ENCODE data around the gene DRAP1. TPM values are rescaled to one million over a fixed set of nuclear protein-coding genes. Genes with fewer than 3 reads are reported as not detected.

DRAP1 gene, protein sequence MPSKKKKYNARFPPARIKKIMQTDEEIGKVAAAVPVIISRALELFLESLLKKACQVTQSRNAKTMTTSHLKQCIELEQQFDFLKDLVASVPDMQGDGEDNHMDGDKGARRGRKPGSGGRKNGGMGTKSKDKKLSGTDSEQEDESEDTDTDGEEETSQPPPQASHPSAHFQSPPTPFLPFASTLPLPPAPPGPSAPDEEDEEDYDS
- 122 and 141 TPM in 2 replicates for total RNA-seq

DNA sequence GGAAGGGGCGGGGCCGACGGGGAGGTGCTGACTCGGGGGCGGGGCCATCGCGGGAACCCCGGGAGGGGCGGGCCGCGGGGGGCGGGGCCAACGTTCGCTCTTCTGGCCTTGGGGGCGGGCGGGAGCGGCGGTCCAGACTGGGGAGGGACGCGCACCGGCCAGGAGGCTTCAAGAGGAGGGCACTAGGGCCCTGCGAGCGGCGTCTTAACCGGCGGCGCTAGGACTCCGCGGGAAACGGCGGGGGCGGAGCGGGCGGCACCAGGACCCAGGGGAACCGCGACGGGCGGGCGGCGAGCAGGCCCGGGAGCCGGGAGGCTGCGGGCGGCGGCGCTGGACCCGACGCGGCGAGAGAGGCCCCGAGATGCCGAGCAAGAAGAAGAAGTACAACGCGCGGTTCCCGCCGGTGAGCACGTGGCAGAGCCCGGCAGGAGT lies at the start of gene DRAP1:
DRAP1 (plus strand) TSS at position 286 of the 432 bp plus-strand sequence; CDS start at position 362, 76 bp downstream.

DNA sequence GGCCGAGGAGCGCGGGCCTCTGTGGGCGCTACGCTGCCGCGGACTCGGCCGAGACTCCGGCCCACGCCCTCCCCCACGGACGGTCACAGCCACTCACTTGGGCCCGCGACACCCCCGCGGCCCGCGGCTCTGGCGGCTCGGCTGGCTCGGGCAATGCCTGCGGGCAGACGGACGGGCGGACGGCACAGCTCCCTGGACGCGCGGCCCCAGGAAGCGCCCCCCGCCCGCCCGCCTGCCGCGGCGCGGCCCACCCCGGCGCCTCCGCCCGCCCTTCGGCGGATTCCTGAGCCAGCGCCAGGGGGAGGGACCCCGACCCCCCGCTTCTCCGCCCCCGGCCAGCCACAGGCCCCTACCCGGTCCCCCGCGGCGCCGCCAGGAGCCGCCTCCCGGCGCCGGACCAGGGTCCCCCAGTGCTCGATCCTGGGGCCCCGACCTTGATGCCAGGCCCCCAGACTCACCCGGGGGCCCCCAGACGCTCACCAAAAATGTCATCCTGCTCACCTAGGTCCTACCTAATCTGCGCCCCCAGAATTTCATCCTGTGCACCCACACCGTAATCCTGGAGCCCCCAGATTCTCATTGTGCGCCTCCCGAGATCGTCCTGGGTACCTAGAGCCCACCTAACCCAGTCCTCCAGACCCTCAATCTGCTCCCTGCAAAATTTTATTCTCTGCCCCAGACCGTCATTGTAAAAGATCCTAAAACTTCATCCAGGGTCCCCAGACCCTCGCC lies 46.5 kb upstream of the DRAP1 start, which contains the start of gene EFEMP2:
EFEMP2 (minus strand) TSS at position 215 of the 732 bp plus-strand sequence. CDS start 446 bp downstream, outside the sequence.

DNA sequence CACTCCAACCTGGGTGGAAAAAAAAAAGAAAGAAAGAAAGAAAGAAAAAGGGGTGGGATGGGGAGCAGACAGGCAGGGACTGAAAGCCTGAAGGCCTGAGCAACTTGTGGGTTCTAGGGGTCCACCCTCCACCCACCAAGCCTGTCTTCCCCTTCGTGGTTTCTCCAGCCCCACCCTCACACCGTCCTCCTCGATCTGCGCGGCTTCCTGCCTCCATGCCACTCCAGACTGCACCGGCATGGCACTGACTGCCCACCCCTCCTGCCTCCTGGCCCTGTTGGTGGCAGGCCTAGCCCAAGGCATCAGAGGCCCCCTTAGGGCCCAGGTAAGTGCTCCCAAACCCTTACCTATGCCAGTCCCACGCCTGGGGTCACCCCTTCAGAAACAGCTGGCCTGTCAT lies 39.6 kb upstream of the DRAP1 start, which contains the start of gene CTSW:
CTSW (plus strand) TSS at position 221 of the 400 bp plus-strand sequence; CDS start at position 239, 18 bp downstream.

DNA sequence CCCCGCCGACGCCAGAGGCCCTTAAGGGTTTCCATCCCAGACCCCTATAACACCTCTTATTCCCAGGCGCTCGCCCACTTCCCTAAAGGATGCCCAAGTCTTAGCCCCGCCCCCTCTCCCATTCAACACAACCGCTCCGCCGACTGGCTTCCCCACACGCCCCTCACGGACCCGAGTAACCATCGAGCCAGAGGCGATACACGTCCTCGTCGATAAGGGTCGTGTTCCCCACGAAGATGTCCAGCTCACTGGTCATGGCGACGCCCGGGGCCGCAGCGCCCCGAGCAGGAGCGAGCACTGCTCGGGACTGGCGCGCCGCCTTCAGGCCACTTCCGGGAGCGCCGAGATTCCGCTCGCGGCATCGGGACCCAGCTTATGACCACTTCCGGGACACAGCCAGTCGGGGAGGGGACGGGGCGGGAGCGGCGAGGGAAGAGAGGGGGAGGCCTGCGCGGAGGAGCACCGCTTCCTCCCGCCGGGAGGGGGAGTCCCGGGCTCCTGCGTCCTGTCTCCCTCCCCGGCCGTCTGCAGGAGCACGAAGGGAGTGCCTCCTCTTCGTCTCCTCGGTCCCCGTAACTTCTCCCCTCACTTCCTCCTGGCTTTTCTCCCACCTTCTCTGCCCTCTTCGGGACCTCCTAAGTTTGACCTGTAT lies 30.9 kb upstream of the DRAP1 start, which contains the start of gene FIBP:
FIBP (minus strand) TSS at position 309 of the 652 bp plus-strand sequence; CDS start at position 256, 53 bp downstream.

DNA sequence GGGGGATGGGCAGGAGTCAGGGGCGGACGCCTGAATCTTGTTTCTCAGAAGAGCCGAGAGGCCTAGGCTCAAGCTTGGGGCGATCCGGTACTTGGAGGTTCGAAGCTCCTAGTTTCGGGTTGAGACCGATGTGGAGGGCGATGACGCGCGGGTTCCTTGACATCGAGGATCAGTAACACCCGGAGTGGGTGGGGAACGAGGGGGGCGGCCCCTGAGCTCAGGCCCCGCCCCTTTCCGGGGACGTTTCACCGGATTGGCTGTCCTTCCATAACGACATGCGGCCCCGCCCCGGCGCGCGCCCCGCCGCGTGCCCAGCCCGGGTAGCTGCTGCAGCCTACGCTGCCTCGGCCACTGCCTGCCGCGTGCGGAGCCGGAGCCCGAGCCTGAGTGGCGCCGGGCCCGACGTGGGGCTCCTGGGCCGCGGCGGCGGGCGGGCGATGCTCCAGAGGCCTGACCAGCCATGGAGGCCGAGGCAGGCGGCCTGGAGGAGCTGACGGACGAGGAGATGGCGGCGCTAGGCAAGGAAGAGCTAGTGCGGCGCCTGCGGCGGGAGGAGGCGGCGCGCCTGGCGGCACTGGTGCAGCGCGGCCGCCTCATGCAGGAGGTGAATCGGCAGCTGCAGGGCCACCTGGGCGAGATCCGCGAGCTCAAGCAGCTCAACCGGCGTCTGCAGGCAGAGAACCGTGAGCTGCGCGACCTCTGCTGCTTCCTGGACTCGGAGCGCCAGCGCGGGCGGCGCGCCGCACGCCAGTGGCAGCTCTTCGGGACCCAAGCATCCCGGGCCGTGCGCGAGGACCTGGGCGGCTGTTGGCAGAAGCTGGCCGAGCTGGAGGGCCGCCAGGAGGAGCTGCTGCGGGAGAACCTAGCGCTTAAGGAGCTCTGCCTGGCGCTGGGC lies 28.7 kb upstream of the DRAP1 start, which contains the start of gene CCDC85B:
CCDC85B (plus strand) TSS at position 350 of the 895 bp plus-strand sequence; CDS start at position 461, 111 bp downstream.

DNA sequence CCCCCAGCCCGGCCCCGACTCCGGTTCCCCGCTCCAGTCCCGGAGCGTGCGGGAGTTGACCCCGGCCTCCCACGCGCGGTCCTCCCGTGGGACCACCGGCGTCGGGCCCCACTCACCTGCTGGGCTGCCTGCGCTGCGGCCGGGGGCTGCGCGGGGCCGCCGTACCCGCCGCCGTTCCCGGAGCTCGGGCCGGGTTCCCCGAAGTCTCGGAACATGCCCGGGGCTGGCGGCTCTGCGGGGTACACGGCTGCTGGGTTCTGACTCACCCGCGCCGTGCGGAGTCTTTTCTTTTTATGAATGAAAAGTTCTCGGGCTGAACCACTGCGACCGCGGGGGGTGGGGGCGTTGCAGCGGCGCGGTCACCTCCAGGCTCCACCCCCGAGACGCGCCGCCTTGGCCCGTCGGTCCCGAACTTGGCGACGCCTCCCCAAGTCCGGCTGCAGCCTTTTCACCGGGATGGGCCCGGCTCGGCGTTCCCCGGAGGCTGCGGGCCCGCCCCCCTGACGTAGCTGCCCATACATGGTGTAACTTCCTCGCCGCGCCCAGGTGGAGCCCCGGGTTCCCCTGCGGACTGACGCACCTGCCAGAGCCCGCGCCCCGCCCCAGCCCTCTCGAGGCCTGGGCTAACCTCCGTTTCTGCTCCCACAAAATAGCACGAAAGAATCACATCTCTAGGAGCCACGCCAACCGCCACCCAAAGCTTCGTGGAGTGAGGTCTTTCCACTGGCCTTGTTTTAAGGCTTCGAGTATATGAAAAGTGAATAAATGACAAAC lies 18.9 kb upstream of the DRAP1 start, which contains the start of gene FOSL1:
FOSL1 (minus strand) TSS at position 264 of the 774 bp plus-strand sequence; CDS start at position 215, 49 bp downstream.

DNA sequence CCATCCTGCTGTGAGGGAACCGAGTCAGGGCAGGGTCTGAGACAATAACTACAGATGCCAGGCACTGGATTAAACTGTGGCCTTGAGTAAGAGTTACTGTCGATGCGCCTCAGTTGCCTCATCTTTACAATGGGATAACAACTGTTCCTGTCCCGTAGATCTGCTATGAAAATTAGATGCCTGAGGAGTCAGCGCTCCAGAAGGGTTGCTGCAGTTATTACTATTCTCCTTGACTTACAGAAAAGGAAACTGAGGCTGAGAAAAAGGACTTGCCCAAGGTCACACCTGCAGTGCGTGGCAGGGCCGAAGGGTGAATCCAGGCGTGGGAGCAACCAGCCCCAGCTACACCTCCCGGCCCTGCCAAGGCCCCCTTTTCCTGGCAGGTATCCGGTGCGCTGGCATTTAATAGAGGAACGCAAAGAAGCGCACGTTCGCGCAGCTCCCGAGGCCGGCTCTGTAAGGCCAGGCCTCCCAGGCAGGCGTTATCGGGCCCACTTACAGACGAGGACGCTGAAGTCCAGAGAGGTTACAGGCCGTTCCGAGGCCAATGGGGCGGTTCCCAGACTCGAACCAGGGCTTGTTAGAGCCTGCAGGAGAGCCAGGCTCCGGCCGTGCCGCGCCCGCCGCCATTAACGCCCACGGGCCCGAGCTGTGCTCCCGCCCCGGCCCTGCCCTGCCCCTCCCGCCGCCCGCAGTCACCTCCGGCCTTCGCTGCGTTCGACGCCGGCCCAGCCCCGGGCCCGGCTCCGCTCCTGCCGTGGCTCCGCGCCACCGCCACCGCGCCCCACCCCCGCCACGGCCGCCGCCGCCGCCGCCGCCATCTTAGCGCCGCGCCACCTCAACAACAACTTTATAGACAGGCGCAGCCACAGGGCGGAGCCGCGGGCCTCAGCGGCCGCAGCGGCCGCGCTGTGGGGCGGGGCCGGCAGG lies 750 bp upstream of the DRAP1 start, which contains the start of gene C11orf68:
C11orf68 (minus strand) TSS at position 852 of the 930 bp plus-strand sequence; CDS start at position 821, 31 bp downstream.

DNA sequence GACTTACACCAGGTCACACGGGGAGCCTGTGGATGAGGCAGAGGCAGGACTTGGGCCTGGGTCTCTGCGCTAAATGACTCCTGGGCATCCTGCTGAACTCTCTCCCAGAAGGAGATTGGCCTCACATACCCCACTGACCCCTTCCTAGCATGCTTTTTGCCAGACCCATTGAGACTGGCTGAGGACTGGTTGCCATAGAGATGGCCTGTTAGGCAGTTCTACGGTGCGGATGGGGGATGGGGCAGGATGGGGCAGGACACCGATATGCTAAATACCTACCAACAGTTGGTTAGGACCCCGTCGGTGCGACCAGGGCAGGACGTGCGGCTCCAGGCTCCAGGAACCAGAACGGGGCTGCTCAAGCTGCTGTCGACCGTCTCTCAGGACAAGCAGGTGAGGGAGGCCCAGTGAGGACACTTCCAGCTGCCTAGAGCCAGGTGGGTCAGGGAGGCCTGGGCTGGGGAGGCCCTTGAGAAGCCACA lies 26.2 kb downstream of the DRAP1 start, which contains the start of gene TSGA10IP:
TSGA10IP (plus strand) TSS at position 51 of the 482 bp plus-strand sequence; CDS start at position 247, 196 bp downstream.

DNA sequence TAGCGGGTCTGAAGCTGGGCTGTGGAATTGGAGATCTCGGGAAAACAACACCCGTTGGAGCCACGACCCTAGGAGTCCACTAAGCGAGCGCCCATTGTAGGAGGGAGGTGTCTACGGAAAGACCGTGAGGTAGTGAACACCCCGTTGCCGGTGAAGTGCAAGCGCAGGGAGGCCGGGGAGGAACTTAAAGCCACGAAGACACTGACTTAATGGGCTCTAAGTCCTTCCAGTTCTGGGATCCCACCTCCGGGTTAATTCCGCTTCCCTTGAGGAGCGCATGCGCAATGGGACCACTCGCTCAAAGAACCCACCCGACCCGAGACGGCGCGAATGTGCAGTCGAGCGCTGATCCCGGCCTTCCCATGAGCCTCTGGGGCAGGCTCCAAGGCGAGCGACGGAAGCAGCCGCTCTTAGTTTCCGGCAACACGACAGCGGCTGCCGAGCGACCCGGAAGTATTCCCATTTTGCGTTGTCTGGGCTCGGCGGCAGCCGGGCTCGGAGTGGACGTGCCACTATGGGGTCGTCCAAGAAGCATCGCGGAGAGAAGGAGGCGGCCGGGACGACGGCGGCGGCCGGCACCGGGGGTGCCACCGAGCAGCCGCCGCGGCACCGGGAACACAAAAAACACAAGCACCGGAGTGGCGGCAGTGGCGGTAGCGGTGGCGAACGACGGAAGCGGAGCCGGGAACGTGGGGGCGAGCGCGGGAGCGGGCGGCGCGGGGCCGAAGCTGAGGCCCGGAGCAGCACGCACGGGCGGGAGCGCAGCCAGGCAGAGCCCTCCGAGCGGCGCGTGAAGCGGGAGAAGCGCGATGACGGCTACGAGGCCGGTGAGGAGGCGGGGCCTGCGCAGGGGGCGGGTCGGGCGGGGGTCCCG lies 42.3 kb downstream of the DRAP1 start, which contains the start of gene SART1:
SART1 (plus strand) TSS at position 468 of the 874 bp plus-strand sequence; CDS start at position 515, 47 bp downstream.

Other genes with a start within 250 kb of the DRAP1 start
- 23.8 and 33.6 TPM in 2 replicates for gene KAT5, start 207.2 kb upstream of the DRAP1 start, total RNA-seq
- gene RNASEH2C, start 198.6 kb upstream of the DRAP1 start, total RNA-seq: 55.7 and 59.4 TPM in 2 replicates
- 11.2 and 14.4 TPM in 2 replicates for gene AP5B1, start 138.4 kb upstream of the DRAP1 start, total RNA-seq
- not detected in 2 replicates for gene OVOL1, start 132.4 kb upstream of the DRAP1 start, total RNA-seq
- gene SNX32, start 85.5 kb upstream of the DRAP1 start, total RNA-seq: 0.32 and 1.3 TPM in 2 replicates
- 1,265 and 1,321 TPM in 2 replicates for gene CFL1, start 61.2 kb upstream of the DRAP1 start, total RNA-seq
- gene MUS81, start 59.0 kb upstream of the DRAP1 start, total RNA-seq: 32.7 and 38.1 TPM in 2 replicates
- gene EFEMP2, start 46.6 kb upstream of the DRAP1 start, total RNA-seq: 199 and 280 TPM in 2 replicates
- gene CTSW, start 39.6 kb upstream of the DRAP1 start, total RNA-seq: not detected in 2 replicates
- 101 and 125 TPM in 2 replicates for gene FIBP, start 31.0 kb upstream of the DRAP1 start, total RNA-seq
- gene CCDC85B, start 28.8 kb upstream of the DRAP1 start, total RNA-seq: 75.8 and 91.2 TPM in 2 replicates
- gene FOSL1, start 19.0 kb upstream of the DRAP1 start, total RNA-seq: 33.4 and 37.7 TPM in 2 replicates
- 12.3 and 14.6 TPM in 2 replicates for gene C11orf68, start 364 bp upstream of the DRAP1 start, total RNA-seq
- gene TSGA10IP, start 26.1 kb downstream of the DRAP1 start, total RNA-seq: not detected in 2 replicates
- 23.3 and 25.5 TPM in 2 replicates for gene SART1, start 42.3 kb downstream of the DRAP1 start, total RNA-seq
- 24.9 and 36.8 TPM in 2 replicates for gene EIF1AD, start 82.7 kb downstream of the DRAP1 start, total RNA-seq
- gene BANF1, start 83.1 kb downstream of the DRAP1 start, total RNA-seq: 48.0 and 54.7 TPM in 2 replicates
- gene CST6, start 92.6 kb downstream of the DRAP1 start, total RNA-seq: 0.32 TPM in 1 of 2 replicates, not detected in the other
- gene CATSPER1, start 107.1 kb downstream of the DRAP1 start, total RNA-seq: not detected in 2 replicates
- gene GAL3ST3, start 129.7 kb downstream of the DRAP1 start, total RNA-seq: not detected in 2 replicates
- gene SF3B2, start 132.9 kb downstream of the DRAP1 start, total RNA-seq: 103 and 107 TPM in 2 replicates
- 40.3 and 48.8 TPM in 2 replicates for gene PACS1, start 150.8 kb downstream of the DRAP1 start, total RNA-seq

Data from cardiac atrium fibroblast (primary cell).